UCSD-AML1 (cell line): ENCODE measurements around the gene MAP7.

Source experiments
- DNase-seq: peaks from one replicate; lab custom pipeline; 2025; ENCODE audit not compliant: unreplicated experiment; lab: John Stamatoyannopoulos, UW

MAP7 gene

GRCh38 chr6:136566007-136566487, 15.8 kb upstream of the MAP7 start:
- DNase-seq = peak; percentile 68

- DNase-seq = no peak
These were observed 14.0 kb upstream of the MAP7 start for GRCh38 chr6:136564180-136564579.

GRCh38 chr6:136563386-136564152, 13.3 kb upstream of the MAP7 start:
- no peak for DNase-seq

GRCh38 chr6:136562211-136562610, 12.0 kb upstream of the MAP7 start:
- no peak for DNase-seq

GRCh38 chr6:136553166-136553787, 3.1 kb upstream of the MAP7 start:
- DNase-seq = no peak

- DNase-seq = no peak
These were observed 1.8 kb upstream of the MAP7 start for GRCh38 chr6:136552054-136552453.

GRCh38 chr6:136551103-136551502, 881 bp upstream of the MAP7 start:
- DNase-seq = no peak

- peak; percentile 51 for DNase-seq
These were observed 235 bp downstream of the MAP7 start for GRCh38 chr6:136550045-136550329.

- peak; percentile 36 for DNase-seq
These were observed 750 bp downstream of the MAP7 start for GRCh38 chr6:136549300-136550044.

- DNase-seq = no peak
These were observed 1.5 kb downstream of the MAP7 start for GRCh38 chr6:136548582-136549299.

GRCh38 chr6:136547871-136548270, 2.4 kb downstream of the MAP7 start:
- no peak for DNase-seq

GRCh38 chr6:136547336-136547735, 2.9 kb downstream of the MAP7 start:
- DNase-seq = no peak

GRCh38 chr6:136546331-136546730, 3.9 kb downstream of the MAP7 start:
- no peak for DNase-seq

- no peak for DNase-seq
These were observed 5.9 kb downstream of the MAP7 start for GRCh38 chr6:136544326-136544725.

- no peak for DNase-seq
These were observed 8.8 kb downstream of the MAP7 start for GRCh38 chr6:136541395-136541794.

GRCh38 chr6:136539967-136540652, 10.1 kb downstream of the MAP7 start:
- no peak for DNase-seq

- DNase-seq = no peak
These were observed 11.4 kb downstream of the MAP7 start for GRCh38 chr6:136538836-136539235.

- no peak for DNase-seq
These were observed 14.2 kb downstream of the MAP7 start for GRCh38 chr6:136535880-136536650.

GRCh38 chr6:136535017-136535765, 15.0 kb downstream of the MAP7 start:
- no peak for DNase-seq
